NCI-H1436 (cell line): Measurements from ENCODE around the gene GCNT2.
"Not testable (repeated sequence)": the region's sequence is repeated elsewhere in the genome, so short reads cannot be mapped to it uniquely, and the experiment has no call there.

ENCODE experiments used
- DNase-seq: peaks from one replicate; lab custom pipeline; 2025; lab: John Stamatoyannopoulos, UW

Gene GCNT2

GRCh38 chr6:10514049-10514780, 6.9 kb upstream of the GCNT2 start:
- no peak for DNase-seq

- DNase-seq = no peak
These were observed 4.2 kb upstream of the GCNT2 start for GRCh38 chr6:10516953-10517352.

- DNase-seq = no peak
These were observed 2.4 kb upstream of the GCNT2 start for GRCh38 chr6:10518557-10519407.

- DNase-seq = not testable (repeated sequence)
These were observed 1.8 kb upstream of the GCNT2 start for GRCh38 chr6:10519408-10519697.

- DNase-seq = no peak
These were observed 683 bp upstream of the GCNT2 start for GRCh38 chr6:10520468-10520867.

GRCh38 chr6:10522929-10523573, 1.9 kb downstream of the GCNT2 start:
- no peak for DNase-seq

- DNase-seq = no peak
These were observed 5.0 kb downstream of the GCNT2 start for GRCh38 chr6:10526156-10526555.

- DNase-seq = no peak
These were observed 7.2 kb downstream of the GCNT2 start for GRCh38 chr6:10528158-10528981.

- no peak for DNase-seq
These were observed 8.2 kb downstream of the GCNT2 start for GRCh38 chr6:10529231-10529801.

- DNase-seq = not testable (repeated sequence)
These were observed 8.8 kb downstream of the GCNT2 start for GRCh38 chr6:10529828-10530374.

GRCh38 chr6:10531503-10531902, 10.4 kb downstream of the GCNT2 start:
- DNase-seq = no peak

GRCh38 chr6:10531942-10532341, 10.8 kb downstream of the GCNT2 start:
- no peak for DNase-seq

- no peak for DNase-seq
These were observed 11.2 kb downstream of the GCNT2 start for GRCh38 chr6:10532392-10532791.

GRCh38 chr6:10534419-10534762, 13.2 kb downstream of the GCNT2 start:
- DNase-seq = no peak

GRCh38 chr6:10535193-10535592, 14.0 kb downstream of the GCNT2 start:
- DNase-seq = no peak

- DNase-seq = no peak
These were observed 16.6 kb downstream of the GCNT2 start for GRCh38 chr6:10537726-10538125.

GRCh38 chr6:10540073-10540746, 19.1 kb downstream of the GCNT2 start:
- no peak for DNase-seq

- DNase-seq = no peak
These were observed 20.4 kb downstream of the GCNT2 start for GRCh38 chr6:10541591-10541990.

GRCh38 chr6:10542213-10542612, 21.1 kb downstream of the GCNT2 start:
- DNase-seq = no peak

GRCh38 chr6:10543488-10543887, 22.3 kb downstream of the GCNT2 start:
- no peak for DNase-seq

GRCh38 chr6:10545482-10545881, 24.3 kb downstream of the GCNT2 start:
- DNase-seq = no peak
